A673 (cell line): ENCODE data around the gene HSPB8. TPM values are rescaled to one million over a fixed set of nuclear protein-coding genes. Genes with fewer than 3 reads are reported as not detected.
A peak's percentile ranks its signal among the peaks of the same experiment; 100 is the strongest.

Source experiments
- BruUV-seq: library from RNA; stranded (reverse); fragments of 400-500 nt; replicated peaks from 2 replicates; lab custom pipeline; 2021; lab: Mats Ljungman, UMichigan
- CTCF ChIA-PET: fragments of 300-600 bp; sonication (Branson Sonifier 250); formaldehyde crosslinking; loops from one replicate; lab custom pipeline; 2022; ENCODE audit warnings: antibody characterized with exemption; lab: Charles Lee
- POLR2A ChIA-PET: fragments of 300-600 bp; sonication (Branson Sonifier 250); formaldehyde crosslinking; loops from one replicate; lab custom pipeline; 2022; ENCODE audit warnings: antibody characterized with exemption; ENCODE audit not compliant: low non-redundant PET; lab: Charles Lee
- DNase-seq: peaks from one replicate; pipeline ENCODE4 v3.0.0-alpha.2; 2015; ENCODE audit warnings: low spot score
- H3K27ac ChIP-seq: fragments of 200-600 bp; sonication (generic); 2 replicates; pipeline ENCODE4 v1.5.1; 2016; ENCODE audit warnings: mixed run types, low read depth, mild to moderate bottlenecking, mixed read lengths, antibody characterized with exemption, low read length; ENCODE audit not compliant: poor library complexity, severe bottlenecking
- H3K27me3 ChIP-seq: fragments of 200-600 bp; sonication (generic); replicated peaks from 2 replicates; pipeline ENCODE4 v1.6.1; 2017; ENCODE audit warnings: mixed run types, low read depth, mild to moderate bottlenecking, mixed read lengths, antibody characterized with exemption, low read length; ENCODE audit not compliant: insufficient read depth, poor library complexity
- H3K36me3 ChIP-seq: fragments of 200-600 bp; sonication (generic); 2 replicates; pipeline ENCODE4 v1.6.1; 2016; ENCODE audit warnings: mixed run types, mild to moderate bottlenecking, mixed read lengths, antibody characterized with exemption, low read length; ENCODE audit not compliant: insufficient read depth, poor library complexity, severe bottlenecking
- H3K4me1 ChIP-seq: fragments of 200-600 bp; sonication (generic); 2 replicates; pipeline ENCODE4 v1.6.1; 2017; ENCODE audit warnings: mixed run types, mild to moderate bottlenecking, mixed read lengths, antibody characterized with exemption, low read length; ENCODE audit not compliant: insufficient read depth, poor library complexity, severe bottlenecking
- H3K4me3 ChIP-seq: fragments of 200-600 bp; sonication (generic); 2 replicates; pipeline ENCODE4 v1.5.1; 2016; ENCODE audit warnings: low read depth, mixed run types, mild to moderate bottlenecking, mixed read lengths, low read length; ENCODE audit not compliant: poor library complexity, severe bottlenecking
- H3K9me3 ChIP-seq: fragments of 200-600 bp; sonication (generic); 2 replicates; pipeline ENCODE4 v1.6.1; 2016; ENCODE audit warnings: mixed run types, low read depth, mild to moderate bottlenecking, mixed read lengths, antibody characterized with exemption, low read length; ENCODE audit not compliant: poor library complexity, severe bottlenecking
- CTCF ChIP-seq: fragments of 300-800, 200-600 bp; sonication (generic); conservative IDR thresholded peaks from 2 replicates; pipeline ENCODE4 v1.5.1; 2017; ENCODE audit warnings: low read depth, mild to moderate bottlenecking, antibody characterized with exemption, low read length, moderate library complexity, mixed read lengths
- EZH2 ChIP-seq: fragments of 200-600 bp; sonication (generic); IDR thresholded peaks from 2 replicates; pipeline ENCODE4 v1.6.1; 2017; ENCODE audit warnings: borderline replicate concordance, low read depth, mild to moderate bottlenecking, mixed read lengths, antibody characterized with exemption, low read length; ENCODE audit not compliant: poor library complexity, severe bottlenecking
- intact Hi-C: fragments of 100-400 bp; cut with micrococcal nuclease; formaldehyde crosslinking; loops from one replicate; pipeline ENCODE4 v1.10.0; 2022; ENCODE audit not compliant: unreplicated experiment
- total RNA-seq: library from RNA; stranded (reverse); gene quantifications from 2 replicates; pipeline ENCODE4 v1.2.3, GENCODE V29; 2021

The HSPB8 gene
- total RNA-seq, 1 experiment from 2014 or later, result 0.13 TPM

- no peaks in the 10 kb centered on the region for H3K9me3 ChIP-seq
- intact Hi-C loops, result no loop called here
- H3K36me3 ChIP-seq, result no peaks in the 10 kb centered on the region
- TF ChIP-seq EZH2 (no peak), CTCF (no peak)
- peaks cover 30% of the 10 kb centered on the region for H3K27me3 ChIP-seq
- H3K27ac ChIP-seq, result no peak overlapping the region
- H3K4me3 ChIP-seq, result no peak overlapping the region
- DNase-seq, result no peak
- POLR2A ChIA-PET, result no interaction called here
- H3K4me1 ChIP-seq, result no peaks in the 10 kb centered on the region
- no TSS peak for BruUV-seq
- CTCF ChIA-PET, result no interaction called here
Observed at GRCh38 chr12:119151445-119152026, 27.2 kb upstream of the HSPB8 start.

- peaks cover 10% of the 10 kb centered on the region for H3K27me3 ChIP-seq
- H3K9me3 ChIP-seq, result no peaks in the 10 kb centered on the region
- no peak overlapping the region for H3K27ac ChIP-seq
- intact Hi-C loops, result no loop called here
- H3K4me1 ChIP-seq, result no peaks in the 10 kb centered on the region
- TF ChIP-seq EZH2 (no peak), CTCF (no peak)
- no peaks in the 10 kb centered on the region for H3K36me3 ChIP-seq
- no TSS peak for BruUV-seq
- no peak overlapping the region for H3K4me3 ChIP-seq
- DNase-seq, result peak; percentile 25
- ChIA-PET CTCF (no interaction called here), POLR2A (no interaction called here)
Observed at GRCh38 chr12:119153477-119154434, 25.0 kb upstream of the HSPB8 start.

- DNase-seq, result peak; percentile 7
- no peaks in the 10 kb centered on the region for H3K4me1 ChIP-seq
- no peak overlapping the region for H3K4me3 ChIP-seq
- intact Hi-C loops, result no loop called here
- ChIA-PET CTCF (no interaction called here), POLR2A (interaction anchor here (0.6 kb wide), 1 partner anchor 411 kb away, joined by 3 read pairs; no protein-coding TSS in a partner anchor)
- TF ChIP-seq CTCF, result no peak
- TF ChIP-seq EZH2, result no peak
- H3K27me3 ChIP-seq, result peaks cover 8% of the 10 kb centered on the region
- no peak overlapping the region for H3K27ac ChIP-seq
- no peaks in the 10 kb centered on the region for H3K36me3 ChIP-seq
- no TSS peak for BruUV-seq
- no peaks in the 10 kb centered on the region for H3K9me3 ChIP-seq
Observed at GRCh38 chr12:119154435-119154818, 24.3 kb upstream of the HSPB8 start.
